GM12873 (cell line): ENCODE data around the gene RBBP8NL.

Experiments used
- CTCF ChIP-seq: IDR thresholded peaks from 2 replicates; pipeline ENCODE4 v1.5.1; 2012; ENCODE audit warnings: low read depth, mild to moderate bottlenecking, moderate library complexity, low read length, control low read depth; ENCODE audit not compliant: insufficient read depth; ENCODE audit errors: missing control alignments

The RBBP8NL gene

DNA sequence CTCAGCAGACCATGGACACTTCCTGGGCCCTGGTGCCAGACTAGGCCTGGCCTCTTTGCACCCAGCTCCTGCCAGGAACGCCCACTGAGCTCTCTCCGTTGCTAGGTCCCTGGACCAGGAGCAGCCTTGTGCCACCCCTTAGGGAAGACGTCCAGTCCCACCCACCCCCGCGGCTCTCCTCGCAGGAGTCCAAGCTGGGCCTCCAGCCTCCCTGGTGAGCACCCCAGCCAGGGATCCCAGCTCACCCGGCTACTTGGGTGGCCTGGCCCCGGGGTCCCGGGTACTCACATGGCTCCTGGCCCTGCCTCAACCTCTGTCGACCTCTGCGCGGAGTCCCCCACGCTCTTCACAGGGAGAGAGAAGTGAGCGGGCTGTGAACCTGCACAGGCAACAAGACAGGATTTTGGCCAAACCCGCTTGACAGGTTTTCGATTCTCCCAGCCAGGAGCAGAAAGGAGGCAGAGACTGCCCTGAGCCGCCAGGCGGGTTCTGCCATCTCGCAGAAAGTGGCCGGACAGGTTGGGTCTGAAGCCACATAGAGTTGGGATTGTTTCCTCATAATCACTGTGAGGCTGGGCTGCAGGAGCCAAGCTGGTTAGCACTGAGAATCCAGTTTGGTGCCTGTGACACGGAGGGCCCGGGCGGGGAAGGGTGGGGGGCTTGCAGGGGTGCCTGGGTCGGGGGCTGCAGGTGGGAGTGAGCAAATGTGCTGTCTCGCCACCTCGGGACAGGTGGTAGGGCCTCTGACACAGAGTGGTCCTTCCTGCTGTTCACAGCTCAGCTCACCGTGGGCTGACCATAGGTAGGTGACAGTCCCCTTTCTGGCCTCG, at the start of gene RBBP8NL:
TSS of gene RBBP8NL (minus strand) at position 368 of the 830 bp plus-strand sequence. CDS start 7,892 bp downstream, outside the sequence.
- TF ChIP-seq CTCF: no peak

DNA sequence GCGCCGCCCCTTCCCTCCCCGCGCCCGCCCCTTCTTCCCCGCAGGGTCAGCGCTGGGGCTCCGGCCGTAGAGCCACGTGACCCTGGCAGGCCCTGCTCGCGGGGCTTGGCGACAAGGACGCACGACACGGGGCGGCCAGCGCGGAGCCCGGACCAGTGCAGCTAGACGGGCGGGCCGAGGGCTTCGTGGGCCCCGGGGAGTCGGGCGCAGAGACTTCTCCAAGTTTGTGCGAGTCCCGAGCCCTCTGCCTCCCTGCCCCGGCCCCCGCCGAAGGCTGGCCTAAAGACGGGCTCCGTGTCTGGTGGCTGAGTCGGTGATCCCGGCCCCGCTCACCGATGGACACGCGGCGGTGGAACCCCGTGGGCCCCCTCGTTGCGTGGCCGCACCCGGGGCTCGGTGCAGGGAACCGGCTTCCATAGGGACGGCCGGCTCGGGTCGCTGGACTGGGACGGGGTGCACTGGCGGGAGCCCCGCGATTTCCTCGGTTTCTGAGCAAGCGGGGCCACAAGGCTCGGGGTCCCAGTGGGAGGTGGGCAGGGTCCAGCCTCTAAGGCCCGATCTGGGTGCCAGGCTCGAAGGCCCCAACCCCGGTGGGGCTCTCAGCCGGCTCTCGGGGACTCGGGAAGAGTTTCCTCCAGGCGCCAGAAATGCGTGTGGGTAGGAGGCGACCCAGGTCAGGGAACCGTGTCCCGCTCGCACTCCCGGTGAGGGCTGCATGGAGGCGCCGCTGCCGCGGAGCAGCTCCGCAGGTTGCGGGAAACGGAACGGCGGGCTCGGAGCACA, 48.9 kb upstream of the RBBP8NL start:
- TF ChIP-seq CTCF: no peak

DNA sequence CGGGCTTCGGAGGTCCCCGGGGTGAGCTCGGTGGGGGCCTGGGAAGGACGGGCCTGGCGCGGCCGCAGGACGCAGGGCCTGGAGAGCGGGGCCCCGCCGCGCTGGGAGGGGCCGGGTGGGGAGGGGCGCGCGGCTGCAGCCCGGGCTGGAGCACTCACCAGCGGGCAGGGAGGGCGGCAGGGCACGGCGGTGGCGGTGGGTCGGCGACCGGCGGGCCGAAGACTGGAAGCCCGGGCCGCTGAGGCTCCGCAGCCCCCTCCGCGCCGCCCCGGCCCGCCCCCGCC, 48.4 kb upstream of the RBBP8NL start, which contains the start of gene GATA5:
TSS of gene GATA5 (minus strand) at position 224 of the 284 bp plus-strand sequence. CDS start 474 bp downstream, outside the sequence.
- no peak for TF ChIP-seq CTCF

GRCh38 chr20:62475027-62475771, 47.9 kb upstream of the RBBP8NL start:
- no peak for TF ChIP-seq CTCF

DNA sequence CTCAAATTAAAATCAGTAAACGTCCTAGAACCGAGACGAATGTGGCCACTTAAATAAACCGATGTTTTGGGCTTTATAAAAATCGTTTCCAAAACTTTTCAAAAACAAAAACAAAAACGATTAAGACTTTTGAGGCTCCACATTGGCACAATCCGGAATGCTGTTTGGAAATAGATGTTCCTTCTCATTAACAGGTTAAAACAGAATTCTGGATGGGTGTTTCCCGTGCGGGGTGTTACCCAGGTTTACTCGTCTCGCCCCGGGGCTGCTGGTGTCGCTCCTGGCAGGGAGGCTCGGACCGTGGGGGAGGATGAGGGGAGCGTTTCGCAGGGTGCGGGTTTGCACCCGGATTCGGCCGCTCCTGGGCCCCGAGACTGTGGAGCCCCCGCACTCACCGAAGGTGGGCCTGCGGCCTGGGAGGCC, 47.3 kb upstream of the RBBP8NL start:
- no peak for TF ChIP-seq CTCF

DNA sequence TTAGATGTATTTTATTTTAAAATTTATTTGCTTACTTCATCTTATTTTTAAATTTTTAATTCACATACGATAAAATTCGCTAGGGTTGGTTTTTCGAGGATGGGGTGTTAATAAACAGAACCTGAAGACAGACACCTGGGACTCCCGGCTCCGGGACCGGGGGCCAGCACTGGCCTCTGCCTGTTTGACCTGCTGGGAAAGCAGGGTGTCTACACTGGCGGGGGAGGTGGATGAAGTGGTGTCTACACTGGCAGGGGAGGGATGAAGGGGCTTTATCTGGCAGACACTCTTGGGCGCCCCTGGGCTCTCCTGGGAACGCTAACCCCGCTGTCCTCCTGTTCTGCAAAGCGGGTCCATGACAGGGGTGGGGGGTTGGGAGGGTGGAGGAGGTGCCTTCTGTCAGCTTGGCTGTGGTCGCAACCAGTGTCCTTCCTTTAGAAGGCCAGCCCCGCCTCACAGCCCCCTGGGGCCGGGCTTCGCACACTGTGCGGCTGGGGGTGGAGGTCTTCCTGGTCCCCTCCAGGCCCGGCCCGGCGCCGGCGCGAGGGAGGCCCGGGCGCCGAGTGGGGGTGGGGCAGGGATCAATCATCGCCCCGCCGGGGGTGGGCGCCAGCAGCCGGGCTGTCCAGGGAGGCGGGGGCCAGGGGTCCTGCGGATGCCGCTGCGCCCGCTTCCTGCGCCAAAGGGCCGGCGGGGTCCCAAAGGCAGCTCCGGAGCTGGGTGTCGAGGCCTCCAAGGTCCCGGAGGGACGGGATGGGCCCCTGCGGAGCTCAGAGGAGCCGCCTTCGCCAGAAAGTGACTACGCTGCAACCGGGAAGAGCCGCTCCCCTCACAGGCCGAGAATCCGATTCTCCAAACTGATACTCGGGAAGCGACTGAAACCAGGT, 46.6 kb upstream of the RBBP8NL start:
- TF ChIP-seq CTCF: no peak
